Stimulated activated CD4-positive, alpha-beta T cell treated with anti-CD3 and anti-CD28 coated beads, TNF-alpha, amount 100 ng/mL, for 1 hour (primary cell): ENCODE data around the gene NOC2L.

Experiments
- DNase-seq, 3 donors: peaks; one replicate each; pipeline ENCODE4 v3.0.0-alpha.2; 2020; ENCODE audit warnings: low read depth in 3 of 3, low spot score in 1 of 3

The NOC2L gene

DNA sequence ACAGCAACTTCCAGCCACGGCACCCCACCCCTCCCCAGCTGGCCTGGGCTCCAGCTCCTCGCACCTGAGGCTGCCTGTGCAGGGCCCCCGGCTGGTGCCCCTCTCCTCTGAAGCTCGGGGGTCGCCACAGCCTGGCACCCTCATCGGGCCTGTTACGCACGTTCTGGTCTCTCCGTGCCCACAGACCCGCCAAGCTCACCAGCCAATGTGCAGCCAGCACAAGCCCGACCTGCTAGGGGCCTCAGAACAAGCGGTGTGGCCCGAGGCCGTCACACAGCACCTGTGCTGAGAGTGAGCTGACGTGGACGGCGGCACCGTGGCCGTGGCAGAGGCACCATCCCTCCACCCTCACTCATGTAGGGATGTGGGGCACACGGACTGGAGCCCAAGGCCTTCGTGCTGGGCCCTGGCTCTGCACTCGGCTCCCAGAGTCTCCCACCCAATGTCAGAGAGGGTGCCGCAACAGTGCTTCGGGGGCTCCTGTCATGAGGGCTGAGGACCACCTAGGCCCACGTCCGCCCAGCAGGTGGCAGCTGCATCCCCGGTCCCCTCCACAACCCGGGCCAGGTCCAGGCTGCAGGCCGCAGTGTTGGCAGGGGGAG is 39.7 kb downstream of the NOC2L start:
- no peak for DNase-seq

DNA sequence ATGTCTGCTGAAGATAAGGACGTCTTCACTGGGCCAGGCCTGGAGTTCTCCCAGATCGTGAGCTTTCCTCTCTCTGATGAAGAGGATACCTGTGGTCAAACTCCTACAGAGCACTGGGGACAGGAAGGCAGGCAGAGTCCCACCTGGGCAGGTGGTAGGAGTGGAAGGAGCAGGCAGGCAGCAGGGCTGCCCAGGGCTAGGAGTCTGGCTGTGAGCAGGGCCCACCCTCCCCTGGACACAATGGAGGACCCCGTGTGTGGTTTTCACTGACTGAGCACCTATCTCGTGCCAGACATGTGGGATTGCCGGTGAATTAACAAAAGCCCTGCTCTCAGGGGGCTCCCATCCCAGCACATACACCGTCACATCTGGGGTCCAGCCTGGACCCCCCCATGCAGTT is 40.2 kb downstream of the NOC2L start:
- DNase-seq = no peak

DNA sequence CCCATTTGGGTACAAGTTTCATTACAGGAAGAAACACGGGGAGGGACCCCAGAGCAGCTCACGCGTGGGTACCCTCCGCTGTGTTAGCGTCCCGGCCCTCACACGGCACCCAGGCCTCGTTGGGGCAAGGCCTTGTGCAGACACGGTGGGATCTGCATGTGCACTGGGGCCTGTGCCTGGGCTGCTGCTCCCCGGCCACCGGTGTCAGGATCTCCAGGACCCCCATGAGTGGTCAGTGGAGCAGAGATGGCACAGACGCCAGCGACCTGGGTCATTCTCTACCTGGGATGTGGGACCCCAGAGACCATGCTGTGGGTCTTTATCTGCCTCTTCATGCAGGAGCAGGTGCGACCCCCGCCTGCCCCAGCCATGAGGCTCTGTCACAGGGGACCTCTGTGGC is 40.7 kb downstream of the NOC2L start:
- no peak for DNase-seq

- DNase-seq = no peak
Observed at GRCh38 chr1:917466-918091, 41.5 kb downstream of the NOC2L start.

GRCh38 chr1:917076-917459 is 42.0 kb downstream of the NOC2L start:
- DNase-seq = no peak

- DNase-seq = no peak
Observed at GRCh38 chr1:916173-917075, 42.6 kb downstream of the NOC2L start.

DNA sequence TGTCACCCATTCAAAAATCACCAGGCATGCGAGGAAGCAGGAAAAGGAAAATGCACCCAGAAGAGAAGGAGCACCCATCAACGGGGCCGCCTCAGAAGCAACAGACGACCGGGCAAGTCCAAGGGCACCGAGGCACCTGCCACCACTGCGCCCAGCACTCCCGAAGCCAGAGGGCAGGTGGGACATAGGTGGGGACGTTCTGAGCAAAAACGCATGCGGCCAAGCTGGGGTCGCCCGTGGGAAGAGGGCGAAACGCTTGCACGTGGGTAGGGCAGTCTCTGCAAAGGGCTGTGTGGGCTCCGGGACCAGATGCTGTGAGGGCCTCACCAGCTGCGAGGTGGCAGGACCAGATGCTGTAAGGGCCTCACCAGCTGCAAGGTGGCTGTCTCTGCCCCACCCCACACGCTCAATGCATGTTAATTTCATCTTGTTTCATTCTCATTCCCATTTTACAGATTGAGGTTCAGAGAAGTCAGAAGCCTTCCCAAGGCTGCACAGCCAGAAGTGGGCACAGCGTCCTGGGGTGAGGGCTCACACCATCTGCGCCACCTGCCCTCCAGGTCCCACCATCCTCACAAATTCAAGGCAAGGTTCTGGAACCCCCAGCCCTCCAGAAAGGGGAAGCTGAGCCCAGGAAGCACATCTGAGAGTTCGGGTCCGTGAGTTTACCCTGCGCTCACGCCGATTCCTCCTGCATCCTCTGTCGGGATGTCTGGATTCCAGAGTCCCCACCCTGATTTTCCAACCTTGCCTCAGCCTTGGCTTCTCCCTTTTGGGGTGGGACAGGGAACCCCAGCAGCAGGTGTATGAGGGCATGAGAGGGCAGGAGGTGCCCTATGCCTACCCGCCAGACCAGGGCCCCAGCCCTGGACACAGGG is 43.5 kb downstream of the NOC2L start:
- no peak for DNase-seq

DNA sequence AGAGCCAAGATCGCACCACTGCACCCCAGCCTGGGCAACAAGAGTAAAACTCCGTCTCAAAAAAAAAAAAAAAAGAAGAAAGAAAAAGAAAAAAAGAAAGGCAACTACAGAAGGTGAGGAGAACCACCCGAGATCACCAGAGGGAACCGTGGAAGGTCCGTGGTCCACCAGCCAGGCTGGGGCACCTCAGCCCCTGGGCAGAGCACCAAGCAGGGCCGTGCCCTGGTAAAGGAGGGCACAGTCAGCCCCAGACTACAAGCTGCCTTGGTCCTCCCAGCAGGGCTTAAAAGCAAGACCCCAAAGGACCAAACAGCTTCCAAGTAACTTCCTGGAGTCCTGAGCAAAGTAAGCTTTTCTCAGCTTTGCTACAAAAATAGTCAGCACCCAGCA is 44.2 kb downstream of the NOC2L start:
- no peak for DNase-seq

DNA sequence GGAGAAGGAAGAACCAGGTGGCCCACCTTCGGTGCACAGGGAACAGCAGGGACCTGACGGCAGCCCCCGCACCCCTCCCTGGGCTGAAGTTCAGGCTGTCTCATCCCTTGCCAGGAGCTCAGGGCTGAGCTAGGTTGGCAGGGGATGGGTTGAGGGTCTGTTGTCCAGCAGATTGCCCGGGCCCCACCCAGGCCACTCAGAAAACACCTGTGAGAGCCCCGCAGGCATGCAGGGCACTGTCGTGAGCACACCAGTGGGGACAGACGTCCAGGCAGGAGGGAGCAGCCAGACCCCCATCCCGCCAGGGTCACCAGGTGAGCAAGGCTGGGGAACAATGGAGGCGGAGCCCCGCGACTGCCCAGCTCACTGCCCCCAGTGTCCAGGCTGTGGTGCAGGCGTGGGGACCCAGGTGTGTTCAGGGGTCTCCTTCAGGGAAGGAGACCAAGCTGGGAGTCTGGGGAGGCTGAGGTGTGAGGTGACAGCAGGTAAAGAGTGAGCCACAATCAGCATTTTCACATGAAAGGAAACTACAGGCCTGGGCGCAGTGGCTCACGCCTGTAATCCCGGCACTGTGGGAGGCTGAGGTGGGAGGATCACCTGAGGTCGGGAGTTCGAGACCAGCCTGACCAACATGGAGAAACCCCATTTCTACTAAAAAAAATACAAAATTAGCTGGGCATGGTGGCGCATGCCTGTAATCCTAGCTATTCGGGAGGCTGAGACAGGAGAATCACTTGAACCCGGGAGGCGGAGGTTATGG is 44.7 kb downstream of the NOC2L start:
- DNase-seq = no peak

- DNase-seq = no peak
Observed at GRCh38 chr1:913491-914130, 45.4 kb downstream of the NOC2L start.

- DNase-seq = no peak
Observed at GRCh38 chr1:912740-913301, 46.2 kb downstream of the NOC2L start.

DNA sequence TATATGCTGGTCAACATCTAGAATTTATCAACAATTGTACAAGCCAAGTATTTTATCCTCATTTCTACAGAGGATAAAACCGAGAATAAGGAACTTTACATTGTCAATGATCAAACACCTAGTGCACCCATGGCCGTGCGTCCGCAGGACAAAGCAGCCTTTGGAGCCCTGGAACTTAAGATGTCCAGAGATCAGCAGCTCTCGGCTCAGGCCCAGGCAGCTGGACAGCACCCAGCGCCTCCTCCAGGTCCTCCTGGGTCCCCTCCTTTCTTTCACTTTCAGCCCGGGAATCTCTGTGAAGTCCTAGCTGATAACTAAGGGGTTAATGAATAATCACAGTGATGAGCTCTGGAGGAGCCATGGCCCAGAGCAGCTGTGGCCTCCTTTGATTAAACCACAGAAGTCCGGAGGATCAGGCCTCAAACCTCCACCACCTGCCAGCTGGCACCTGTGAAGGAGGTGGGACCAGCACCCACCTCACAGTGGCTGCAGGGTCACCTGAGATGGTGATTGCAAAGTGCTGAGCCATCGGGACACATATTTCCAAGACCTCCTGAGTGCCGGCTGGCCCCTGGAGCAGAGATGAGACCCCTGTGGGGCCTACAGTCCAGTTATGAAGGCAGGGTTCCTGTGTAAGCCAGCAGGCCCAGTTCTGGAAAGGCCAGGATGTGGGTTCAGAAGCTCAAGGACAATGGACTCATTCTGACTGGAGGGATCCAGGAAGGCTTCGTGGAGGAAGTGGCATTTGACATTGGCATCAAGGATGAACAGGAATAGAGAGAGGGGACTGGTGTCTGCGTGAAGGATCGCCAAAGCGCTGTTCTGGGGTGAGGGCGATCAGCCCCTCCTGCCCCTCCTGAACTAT is 46.9 kb downstream of the NOC2L start:
- no peak for DNase-seq

DNA sequence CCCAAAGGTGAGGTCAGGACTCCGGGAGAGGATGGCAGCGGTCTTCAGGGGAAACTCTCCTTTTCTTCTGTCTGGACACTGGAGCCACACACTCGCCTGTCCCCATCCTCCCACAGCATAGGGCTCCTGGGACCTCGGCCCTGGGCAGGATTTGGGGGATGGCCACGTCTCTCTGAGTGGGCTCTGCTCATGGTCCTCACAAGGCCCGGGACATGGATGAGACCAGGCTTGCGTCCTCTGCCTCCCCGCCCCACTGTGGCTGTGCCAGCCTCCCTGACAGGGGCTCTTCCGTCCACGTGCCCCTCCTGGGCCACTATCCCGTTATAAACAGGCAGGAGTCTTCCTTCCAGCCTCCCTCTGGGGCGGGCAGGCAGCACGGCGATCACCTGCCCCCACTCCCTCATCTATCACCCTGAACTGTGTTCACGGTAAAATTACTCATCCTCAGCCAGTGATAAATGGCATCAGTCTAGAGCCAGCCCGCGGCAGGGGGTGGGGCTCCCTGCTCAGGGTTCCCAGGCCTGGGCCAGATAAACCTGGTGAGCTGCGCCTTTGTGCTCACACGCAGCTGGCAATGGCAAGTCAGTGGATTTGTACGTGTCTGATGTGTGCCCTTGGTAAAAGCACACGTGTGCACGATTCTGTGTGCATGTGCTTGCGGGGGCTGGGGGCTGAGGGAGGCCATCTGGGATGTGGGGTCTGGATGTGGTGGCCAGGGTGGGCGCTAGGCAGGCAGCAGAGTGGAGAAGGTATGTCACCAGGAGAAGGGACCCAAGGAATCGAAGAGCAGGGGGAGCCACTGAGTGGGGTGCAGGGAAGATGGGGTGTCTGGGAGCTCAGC is 48.0 kb downstream of the NOC2L start:
- no peak for DNase-seq

- no peak for DNase-seq
Observed at GRCh38 chr1:910311-910880, 48.7 kb downstream of the NOC2L start.

- no peak for DNase-seq
Observed at GRCh38 chr1:909861-910310, 49.2 kb downstream of the NOC2L start.

DNA sequence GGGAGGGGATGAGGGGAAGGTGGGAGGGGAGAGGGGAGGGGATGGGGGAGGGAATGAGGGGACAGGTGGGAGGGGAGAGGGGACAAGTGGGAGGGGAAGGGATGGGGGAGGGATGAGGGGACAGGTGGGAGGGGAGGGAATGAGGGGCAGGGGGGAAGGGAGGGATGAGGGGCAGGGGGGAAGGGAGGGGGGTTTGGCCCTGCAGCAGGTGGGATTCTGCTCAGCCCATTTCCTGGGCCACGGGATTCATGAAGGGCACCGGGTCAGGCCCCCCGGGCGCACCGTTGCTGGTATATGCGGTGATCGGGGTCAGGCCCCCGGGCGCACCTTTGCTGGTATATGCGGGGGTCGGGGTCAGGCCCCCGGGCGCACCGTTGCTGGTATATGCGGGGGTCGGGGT is 50.4 kb downstream of the NOC2L start:
- no peak for DNase-seq

DNA sequence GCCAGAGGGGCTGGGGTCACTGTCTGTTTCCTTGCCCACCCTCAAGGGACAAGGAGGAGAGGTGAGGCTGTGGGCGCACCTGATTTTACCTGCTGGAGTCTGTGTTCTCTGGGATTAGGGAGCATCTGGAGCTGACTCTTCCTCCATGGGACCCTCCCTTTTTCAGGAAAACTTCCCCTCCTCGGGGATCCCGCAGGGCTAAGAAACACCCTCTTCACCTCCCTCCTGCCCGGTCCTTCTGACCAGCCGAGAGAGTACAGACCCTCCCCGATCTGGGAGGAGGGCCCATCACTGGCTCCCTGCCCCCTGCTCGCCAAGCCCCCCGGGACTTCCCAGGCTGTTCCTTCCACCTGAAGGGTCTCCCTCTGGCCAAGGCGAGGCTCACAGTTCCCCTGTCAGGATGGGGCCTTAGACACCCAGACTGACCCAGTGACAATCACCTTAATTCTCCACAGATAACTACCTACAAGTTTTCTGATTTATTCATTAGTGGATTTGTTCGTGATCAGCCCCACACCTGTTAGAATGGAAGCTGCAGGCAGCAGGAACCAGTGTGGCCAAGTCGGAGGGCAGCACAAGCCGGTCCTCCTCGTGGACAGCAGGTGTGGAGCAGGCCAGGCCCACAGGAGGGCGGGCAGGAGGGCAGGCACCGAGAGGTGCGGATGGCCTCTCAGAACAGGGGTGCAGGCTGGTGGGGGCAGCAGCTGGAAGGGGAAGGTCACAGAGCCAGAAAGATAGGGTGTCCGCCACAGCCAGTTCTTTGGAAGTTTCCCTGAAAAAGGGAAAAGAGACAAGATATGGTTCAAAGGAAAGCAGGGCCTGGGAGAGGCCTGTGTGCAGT is 51.2 kb downstream of the NOC2L start:
- no peak for DNase-seq
